Neural cell (in vitro differentiated cells): ENCODE measurements around the gene GDF9. TPM values are rescaled to one million over a fixed set of nuclear protein-coding genes. Genes with fewer than 3 reads are reported as not detected.

Experiments used
- H2AFZ ChIP-seq: fragments of 200-600, 300-800 bp; sonication (generic), shearing (Covaris generic); 2 replicates; pipeline ENCODE4 v1.6.0; 2014; ENCODE audit warnings: low read depth, mild to moderate bottlenecking, antibody characterized with exemption, low read length, moderate library complexity
- H3F3A ChIP-seq: fragments of 200-600 bp; shearing (Covaris generic); 2 replicates; pipeline ENCODE4 v1.6.1; 2016; ENCODE audit warnings: mild to moderate bottlenecking, moderate library complexity, mixed read lengths, antibody characterized with exemption, low read length; ENCODE audit not compliant: insufficient read depth, poor library complexity, severe bottlenecking
- H3K27ac ChIP-seq: fragments of 200-600, 300-800 bp; sonication (generic), shearing (Covaris generic); 2 replicates; pipeline ENCODE4 v1.5.1; 2014; ENCODE audit warnings: mild to moderate bottlenecking, low read length, moderate library complexity
- H3K27me3 ChIP-seq: fragments of 300-800, 200-600 bp; sonication (generic), shearing (Covaris generic); 2 replicates; pipeline ENCODE4 v1.6.0; 2014; ENCODE audit warnings: mild to moderate bottlenecking, low read depth, low read length, moderate library complexity; ENCODE audit not compliant: insufficient read depth
- H3K36me3 ChIP-seq: fragments of 300-800, 200-600 bp; sonication (generic), shearing (Covaris generic); 2 replicates; pipeline ENCODE4 v1.5.1; 2014; ENCODE audit warnings: mild to moderate bottlenecking, antibody characterized with exemption, low read length, moderate library complexity; ENCODE audit not compliant: insufficient read depth
- H3K4me2 ChIP-seq: fragments of 300-800, 200-600 bp; sonication (generic), shearing (Covaris generic); 2 replicates; pipeline ENCODE4 v1.6.0; 2014; ENCODE audit warnings: mild to moderate bottlenecking, low read length
- H3K4me3 ChIP-seq: fragments of 300-800, 200-600 bp; sonication (generic), shearing (Covaris generic); 2 replicates; pipeline ENCODE4 v1.5.1; 2014; ENCODE audit warnings: mild to moderate bottlenecking, low read length, moderate library complexity
- H3K79me2 ChIP-seq: fragments of 200-600 bp; shearing (Covaris generic); replicated peaks from 2 replicates; pipeline ENCODE4 v1.6.0; 2014; ENCODE audit warnings: mild to moderate bottlenecking, low read length, moderate library complexity; ENCODE audit not compliant: insufficient read depth
- H3K9ac ChIP-seq: fragments of 300-800, 200-600 bp; sonication (generic), shearing (Covaris generic); 2 replicates; pipeline ENCODE4 v1.6.1; 2016; ENCODE audit warnings: mild to moderate bottlenecking, low read length, mixed read lengths
- H3K9me2 ChIP-seq: fragments of 200-600 bp; shearing (Covaris generic); 2 replicates; pipeline ENCODE4 v1.6.1; 2016; ENCODE audit warnings: mild to moderate bottlenecking, low read length, mixed read lengths; ENCODE audit not compliant: insufficient read depth
- H3K9me3 ChIP-seq: fragments of 200-600, 300-800 bp; sonication (generic), shearing (Covaris generic); 2 replicates; pipeline ENCODE4 v1.6.1; 2016; ENCODE audit warnings: mild to moderate bottlenecking, mixed run types, low read length, moderate library complexity, mixed read lengths
- H4K20me1 ChIP-seq: fragments of 200-600 bp; shearing (Covaris generic); 2 replicates; pipeline ENCODE4 v1.6.1; 2016; ENCODE audit warnings: mild to moderate bottlenecking, mixed run types; ENCODE audit not compliant: insufficient read depth
- CTCF ChIP-seq: fragments of 450-650 bp; IDR thresholded peaks from 2 replicates; pipeline ENCODE4 v1.5.1; 2014; ENCODE audit warnings: antibody characterized with exemption, mild to moderate bottlenecking, moderate library complexity; ENCODE audit not compliant: poor library complexity, severe bottlenecking
- EP300 ChIP-seq: fragments of 450-650 bp; conservative IDR thresholded peaks from 2 replicates; pipeline ENCODE4 v1.6.1; 2014; ENCODE audit warnings: antibody characterized with exemption, mild to moderate bottlenecking, moderate library complexity; ENCODE audit not compliant: poor library complexity, severe bottlenecking
- EZH2 ChIP-seq: fragments of 200-600, 300-800 bp; shearing (Covaris generic), sonication (generic); IDR thresholded peaks from 2 replicates; pipeline ENCODE4 v1.6.1; 2014; ENCODE audit warnings: antibody characterized with exemption, low read length, borderline replicate concordance, mild to moderate bottlenecking; ENCODE audit not compliant: insufficient read depth, poor library complexity, severe bottlenecking
- MXI1 ChIP-seq: fragments of 450-650 bp; conservative IDR thresholded peaks from 2 replicates; pipeline ENCODE4 v1.6.1; 2014; ENCODE audit warnings: antibody characterized with exemption, mild to moderate bottlenecking; ENCODE audit not compliant: poor library complexity, severe bottlenecking
- POLR2AphosphoS5 ChIP-seq: IDR thresholded peaks from 2 replicates; pipeline ENCODE4 v1.6.1; 2012
- RAD21 ChIP-seq: fragments of 450-650 bp; conservative IDR thresholded peaks from 2 replicates; pipeline ENCODE4 v1.6.1; 2014; ENCODE audit warnings: antibody characterized with exemption, mild to moderate bottlenecking, moderate library complexity
- SMC3 ChIP-seq: fragments of 450-650 bp; conservative IDR thresholded peaks from 2 replicates; pipeline ENCODE4 v1.6.1; 2014; ENCODE audit warnings: antibody characterized with exemption, mild to moderate bottlenecking, moderate library complexity; ENCODE audit not compliant: poor library complexity
- TAF1 ChIP-seq: IDR thresholded peaks from 2 replicates; pipeline ENCODE4 v1.6.1; 2012; ENCODE audit warnings: low read depth
- polyA plus RNA-seq: library from polyadenylated mRNA; depleted of rRNA; stranded (reverse); fragments of >200 nt; gene quantifications from 2 replicates; pipeline ENCODE4 v1.2.3, GENCODE V29; 2014
- TF ChIP-seq, protein P1 (sequence below): IDR thresholded peaks from 2 replicates; pipeline ENCODE4 v1.6.1; 2012; ENCODE audit warnings: borderline replicate concordance

GDF9 gene
- polyA plus RNA-seq, 1 donor from 2014 or later = 5.1 TPM

DNA sequence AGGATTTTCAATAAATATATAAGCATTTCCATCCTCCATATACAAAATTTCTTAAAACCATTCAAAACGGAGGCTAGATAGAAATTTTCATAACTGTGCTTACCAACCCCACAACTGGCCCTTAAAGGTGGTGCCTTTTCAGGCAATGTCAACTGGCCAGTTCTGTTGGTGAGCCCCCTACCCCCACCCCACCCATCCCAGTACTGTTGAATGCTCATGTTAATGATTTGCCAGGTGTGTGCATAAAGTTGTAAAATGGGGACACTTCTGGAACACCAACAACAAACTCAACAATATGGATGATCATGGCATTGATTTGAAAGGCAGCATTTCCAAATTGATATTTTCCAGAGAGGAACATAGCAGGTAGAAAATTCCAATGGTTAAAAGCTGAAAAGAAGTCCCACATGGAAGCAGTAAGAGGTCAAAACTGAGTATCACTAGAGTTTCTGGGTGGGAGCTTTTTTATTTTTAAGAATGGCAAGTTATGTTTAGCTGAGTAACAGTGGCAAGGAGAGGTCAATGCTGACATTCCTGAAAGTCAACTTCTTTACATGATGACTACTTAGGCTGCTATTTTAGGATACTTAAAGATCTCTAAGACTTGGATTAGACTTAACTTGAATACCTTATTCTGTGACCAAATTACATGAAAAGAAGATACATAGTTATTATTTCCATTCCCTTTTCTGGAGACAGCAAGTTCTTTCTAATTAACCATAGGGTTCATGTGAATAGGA is 9.9 kb upstream of the GDF9 start:
- Histone ChIP-seq H4K20me1 (no peaks in the 10 kb centered on the region), H3K27ac (no peak overlapping the region), H3K9ac (no peak overlapping the region), H3K27me3 (no peaks in the 10 kb centered on the region), H2AFZ (no peak overlapping the region), H3K4me2 (no peak overlapping the region), H3F3A (no peaks in the 10 kb centered on the region), H3K4me3 (no peak overlapping the region), H3K79me2 (peaks cover 3% of the 10 kb centered on the region), H3K9me2 (no peaks in the 10 kb centered on the region), H3K36me3 (peaks cover 7% of the 10 kb centered on the region), H3K9me3 (no peaks in the 10 kb centered on the region)
- TF ChIP-seq EP300 (no peak), POLR2AphosphoS5 (no peak), TAF1 (no peak), SMC3 (no peak)

GRCh38 chr5:132873930-132874271 is 7.6 kb upstream of the GDF9 start:
- H3K36me3 ChIP-seq = peaks cover 7% of the 10 kb centered on the region
- H3F3A ChIP-seq = no peaks in the 10 kb centered on the region
- no peaks in the 10 kb centered on the region for H3K9me3 ChIP-seq
- H3K27ac ChIP-seq = no peak overlapping the region
- H3K79me2 ChIP-seq = no peaks in the 10 kb centered on the region
- H3K4me2 ChIP-seq = no peak overlapping the region
- H3K9me2 ChIP-seq = no peaks in the 10 kb centered on the region
- no peaks in the 10 kb centered on the region for H4K20me1 ChIP-seq
- no peak overlapping the region for H3K9ac ChIP-seq
- TF ChIP-seq TAF1 = no peak
- TF ChIP-seq MXI1 = no peak
- TF ChIP-seq, protein P1, sequence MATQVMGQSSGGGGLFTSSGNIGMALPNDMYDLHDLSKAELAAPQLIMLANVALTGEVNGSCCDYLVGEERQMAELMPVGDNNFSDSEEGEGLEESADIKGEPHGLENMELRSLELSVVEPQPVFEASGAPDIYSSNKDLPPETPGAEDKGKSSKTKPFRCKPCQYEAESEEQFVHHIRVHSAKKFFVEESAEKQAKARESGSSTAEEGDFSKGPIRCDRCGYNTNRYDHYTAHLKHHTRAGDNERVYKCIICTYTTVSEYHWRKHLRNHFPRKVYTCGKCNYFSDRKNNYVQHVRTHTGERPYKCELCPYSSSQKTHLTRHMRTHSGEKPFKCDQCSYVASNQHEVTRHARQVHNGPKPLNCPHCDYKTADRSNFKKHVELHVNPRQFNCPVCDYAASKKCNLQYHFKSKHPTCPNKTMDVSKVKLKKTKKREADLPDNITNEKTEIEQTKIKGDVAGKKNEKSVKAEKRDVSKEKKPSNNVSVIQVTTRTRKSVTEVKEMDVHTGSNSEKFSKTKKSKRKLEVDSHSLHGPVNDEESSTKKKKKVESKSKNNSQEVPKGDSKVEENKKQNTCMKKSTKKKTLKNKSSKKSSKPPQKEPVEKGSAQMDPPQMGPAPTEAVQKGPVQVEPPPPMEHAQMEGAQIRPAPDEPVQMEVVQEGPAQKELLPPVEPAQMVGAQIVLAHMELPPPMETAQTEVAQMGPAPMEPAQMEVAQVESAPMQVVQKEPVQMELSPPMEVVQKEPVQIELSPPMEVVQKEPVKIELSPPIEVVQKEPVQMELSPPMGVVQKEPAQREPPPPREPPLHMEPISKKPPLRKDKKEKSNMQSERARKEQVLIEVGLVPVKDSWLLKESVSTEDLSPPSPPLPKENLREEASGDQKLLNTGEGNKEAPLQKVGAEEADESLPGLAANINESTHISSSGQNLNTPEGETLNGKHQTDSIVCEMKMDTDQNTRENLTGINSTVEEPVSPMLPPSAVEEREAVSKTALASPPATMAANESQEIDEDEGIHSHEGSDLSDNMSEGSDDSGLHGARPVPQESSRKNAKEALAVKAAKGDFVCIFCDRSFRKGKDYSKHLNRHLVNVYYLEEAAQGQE = no peak
- TF ChIP-seq SMC3 = no peak
- TF ChIP-seq RAD21 = no peak
- TF ChIP-seq EZH2 = no peak
- TF ChIP-seq POLR2AphosphoS5 = no peak
- no peak for TF ChIP-seq CTCF
- TF ChIP-seq EP300 = no peak
- H2AFZ ChIP-seq = no peak overlapping the region
- no peaks in the 10 kb centered on the region for H3K27me3 ChIP-seq
- H3K4me3 ChIP-seq = no peak overlapping the region
